Psoas muscle (tissue), 8 donors: ENCODE data around the gene RASSF1. TPM values are rescaled to one million over a fixed set of nuclear protein-coding genes. Genes with fewer than 3 reads are reported as not detected.

ENCODE experiments used
- ATAC-seq, 4 donors: fragments of 200-7000 bp; cut with Tn5 transposase; one replicate each; pipeline ENCODE4 v1.9.1; 2020; ENCODE audit warnings: moderate library complexity in 3 of 4, mild to moderate bottlenecking in 2 of 4
- DNase-seq, 2 donors: peaks; one replicate each; pipeline ENCODE4 v3.0.0-alpha.2; 2020
- H3K27ac ChIP-seq: fragments of 200-600 bp; one replicate; pipeline ENCODE4 v1.8.0; 2022
- H3K27me3 ChIP-seq, 3 donors: fragments of 200-600 bp in 1 of 3; one replicate each; pipeline versions ENCODE4 v1.6.1 to v1.8.0; 2013 to 2022; ENCODE audit warnings: low read length in 2 of 3, mild to moderate bottlenecking in 2 of 3, moderate library complexity in 1 of 3; ENCODE audit not compliant: insufficient read depth in 3 of 3
- H3K36me3 ChIP-seq, 2 donors: fragments of 200-600 bp in 1 of 2; one replicate each; pipeline versions ENCODE4 v1.6.1 to v1.8.0; 2013 to 2022; ENCODE audit warnings: low read depth in 1 of 2, mild to moderate bottlenecking in 1 of 2, moderate library complexity in 1 of 2; ENCODE audit not compliant: insufficient read depth in 1 of 2
- H3K4me1 ChIP-seq: fragments of 200-600 bp; one replicate; pipeline ENCODE4 v1.8.0; 2022
- H3K4me3 ChIP-seq: fragments of 200-600 bp; one replicate; pipeline ENCODE4 v1.8.0; 2022; ENCODE audit warnings: mild to moderate bottlenecking
- H3K9me3 ChIP-seq: fragments of 200-600 bp; one replicate; pipeline ENCODE4 v1.8.0; 2022
- CTCF ChIP-seq: fragments of 200-600 bp; IDR thresholded peaks from one replicate; pipeline ENCODE4 v1.8.0; 2022; ENCODE audit warnings: antibody characterized with exemption
- WGBS, 3 donors: extraction: QIAGEN DNeasy Blood & Tissue Kit; methylation state at CpG; one replicate each; pipeline versions ENCODE4 v1.1.6 to v1.1.7; 2013; 5-methylcytosine and 5-hydroxymethylcytosine counted together
- intact Hi-C, 2 donors: fragments of 100-400 bp; cut with DNase I; formaldehyde crosslinking; loops; one replicate each; pipeline versions ENCODE4 v1.11.0 to v1.14.2; 2022
- polyA plus RNA-seq, 3 donors: library from polyadenylated mRNA; stranded (reverse); fragments of 200-250 nt; gene quantifications; one replicate each; pipeline ENCODE4 v1.2.3, GENCODE V29; 2013
- total RNA-seq, 4 donors: library from RNA; stranded (reverse); fragmentation: NEBNext Ultra II Directional in 2 of 4; extraction: Animal tissue kit (Norgen Biotek cat#: 25700) in 2 of 4; gene quantifications; one replicate each; pipeline versions ENCODE4 v1.2.1 to v1.2.4, GENCODE V29; 2021 to 2023
- donor health status: healthy with polysubstance abuse.
- donor health status: DM: no; HTN: no; CAD: no; lungs with moderate emphysema.
- donor health status: Bipolar disorder and iron deficiency.
- donor health status: healthy.
- donor health status: DM: yes; HTN: yes; CAD: no.
- donor health status: DM: no; HTN: no; CAD: no.
- donor health status: DM: no; HTN: no; CAD: no.
- donor health status: DM: yes; HTN: yes; CAD: no.

RASSF1 gene
- total and polyA plus RNA-seq, 7 donors: 10.1 to 84.5 (median 24.2) TPM

- Histone ChIP-seq H3K27me3 (no peaks in the 10 kb centered on the region), H3K4me1 (peaks cover 62% of the 10 kb centered on the region), H3K27ac (no peak overlapping the region), H3K9me3 (no peaks in the 10 kb centered on the region), H3K36me3 (peaks cover 5 to 55% of the 10 kb centered on the region in 2 donors), H3K4me3 (no peak overlapping the region)
- no peak for ATAC-seq
- intact Hi-C loops: no loop called here
- WGBS, 3 donors: 64 to 80% (median 68%) methylated on average over 12 of the region's 12 CpGs
- no peak for DNase-seq
- TF ChIP-seq CTCF: no peak
These were observed 12.8 kb upstream of the RASSF1 start for GRCh38 chr3:50353245-50354004.

- no peak for DNase-seq
- peaks cover 5 to 54% of the 10 kb centered on the region in 2 donors for H3K36me3 ChIP-seq
- H3K27me3 ChIP-seq: no peaks in the 10 kb centered on the region
- no peak overlapping the region for H3K4me3 ChIP-seq
- no peak for TF ChIP-seq CTCF
- WGBS, 3 donors: 19 to 36% (median 19%) methylated on average over 2 of the region's 2 CpGs
- H3K4me1 ChIP-seq: peaks cover 60% of the 10 kb centered on the region
- intact Hi-C loops: no loop called here
- ATAC-seq: no peak
- H3K9me3 ChIP-seq: no peaks in the 10 kb centered on the region
- no peak overlapping the region for H3K27ac ChIP-seq
These were observed 12.1 kb upstream of the RASSF1 start for GRCh38 chr3:50352781-50353180.

- intact Hi-C loops: no loop called here
- Histone ChIP-seq H3K36me3 (peaks cover 5 to 56% of the 10 kb centered on the region in 2 donors), H3K9me3 (no peaks in the 10 kb centered on the region), H3K27me3 (no peaks in the 10 kb centered on the region), H3K4me1 (peaks cover 46% of the 10 kb centered on the region), H3K4me3 (peak overlapping the region; percentile 92), H3K27ac (peak overlapping the region; percentile 97)
- no peak for TF ChIP-seq CTCF
- no peak for DNase-seq
- 40 to 53% (median 44%) methylated on average over 11 of the region's 11 CpGs for WGBS, 3 donors
- ATAC-seq: no peak
These were observed 10.7 kb upstream of the RASSF1 start for GRCh38 chr3:50351323-50351697.

GRCh38 chr3:50350527-50351322 lies 10.1 kb upstream of the RASSF1 start, which contains the start of the genes CYB561D2 and NPRL2:
CYB561D2 (plus strand) TSS chr3:50350862; CDS start chr3:50351434, 572 bp downstream.
NPRL2 (minus strand) TSS chr3:50350775; CDS start chr3:50350652, 123 bp downstream.
- H3K4me1 ChIP-seq: peaks cover 43% of the 10 kb centered on the region
- intact Hi-C loops: no loop called here
- ATAC-seq: peak; percentile 94 to 96 (median 94)
- WGBS, 3 donors: 0 to 1% (median 1%) methylated on average over 63 to 64 of the region's 64 CpGs
- peaks cover 5 to 50% of the 10 kb centered on the region in 2 donors for H3K36me3 ChIP-seq
- H3K27ac ChIP-seq: peak within 1 kb of the TSS; percentile 97
- no peaks in the 10 kb centered on the region for H3K27me3 ChIP-seq
- no peak for TF ChIP-seq CTCF
- no peaks in the 10 kb centered on the region for H3K9me3 ChIP-seq
- peak within 1 kb of the TSS; percentile 92 for H3K4me3 ChIP-seq
- peak; percentile 98 to 99 for DNase-seq
